A549 (cell line): ENCODE measurements around the gene PLA2G4B.

Experiments used
- CTCF ChIP-seq: fragments of >200 bp; sonication (Bioruptor Twin); formaldehyde crosslinking; IDR thresholded peaks from 3 replicates; pipeline ENCODE4 v1.5.1; 2016
- EHF ChIP-seq: fragments of 250-450 bp; sonication (Bioruptor Pico); IDR thresholded peaks from 2 replicates; pipeline ENCODE4 v1.5.0; 2020; ENCODE audit warnings: mild to moderate bottlenecking
- EP300 ChIP-seq, 2 experiments: fragments of >200 bp; sonication (Bioruptor Twin); formaldehyde crosslinking; IDR thresholded peaks; 2 replicates in 1 of 2; 3 replicates in 1 of 2; pipeline ENCODE4 v1.6.1; 2016 to 2017
- MYC ChIP-seq: IDR thresholded peaks from 2 replicates; pipeline ENCODE4 v1.6.1; 2012; ENCODE audit warnings: mild to moderate bottlenecking, inconsistent platforms, low read length, improper control_type of control experiment, borderline replicate concordance
- POLR2A ChIP-seq: IDR thresholded peaks from 2 replicates; pipeline ENCODE4 v1.6.1; 2012; ENCODE audit warnings: mild to moderate bottlenecking, low read length
- RAD21 ChIP-seq, 2 experiments: fragments of >200 bp in 1 of 2; sonication (Bioruptor Twin) in 1 of 2; formaldehyde crosslinking in 1 of 2; IDR thresholded peaks in 1 of 2; conservative IDR thresholded peaks in 1 of 2; 2 replicates in 1 of 2; 3 replicates in 1 of 2; pipeline ENCODE4 v1.6.1; 2012 to 2018; ENCODE audit warnings: inconsistent platforms in 1 of 2
- REST ChIP-seq: fragments of 200-600 bp; sonication (generic); IDR thresholded peaks from 2 replicates; pipeline ENCODE4 v1.6.1; 2016; ENCODE audit warnings: antibody characterized with exemption, mild to moderate bottlenecking, moderate library complexity
- RNF2 ChIP-seq: fragments of 200-600 bp; sonication (generic); IDR thresholded peaks from 2 replicates; pipeline ENCODE4 v1.6.1; 2016; ENCODE audit warnings: low read depth, mild to moderate bottlenecking, antibody characterized with exemption, moderate library complexity, borderline replicate concordance
- USF2 ChIP-seq: fragments of 450-650 bp; IDR thresholded peaks from 2 replicates; pipeline ENCODE4 v1.6.1; 2014; ENCODE audit warnings: antibody characterized with exemption
- ZC3H11A ChIP-seq: fragments of 450-650 bp; IDR thresholded peaks from 2 replicates; pipeline ENCODE4 v1.6.1; 2014; ENCODE audit warnings: antibody characterized with exemption, mild to moderate bottlenecking

GRCh38 chr15:41832875-41833274 is 5.8 kb upstream of the PLA2G4B start:
- no peak for TF ChIP-seq CTCF
- no peak for TF ChIP-seq REST
- no peak for TF ChIP-seq USF2
- no peak for TF ChIP-seq ZC3H11A
- TF ChIP-seq RNF2, result no peak
- TF ChIP-seq MYC, result no peak
- TF ChIP-seq EP300 (IDR thresholded peaks at IDR 0.05), result no peak
- no peak for TF ChIP-seq POLR2A
- TF ChIP-seq RAD21 (conservative IDR thresholded peaks at IDR 0.05 in 1 of 2, IDR thresholded peaks at IDR 0.05 in 1 of 2), result no peak
- no peak for TF ChIP-seq EHF
